NB4 (cell line): ENCODE data around the gene GPC5.

Source experiments
- POLR2A ChIP-seq: IDR thresholded peaks from 2 replicates; pipeline ENCODE4 v1.6.1; 2011; ENCODE audit warnings: mild to moderate bottlenecking; ENCODE audit not compliant: insufficient read length; ENCODE audit errors: extremely low read depth
- TF ChIP-seq, protein P1 (sequence below): IDR thresholded peaks from one replicate; pipeline ENCODE4 v1.5.1; 2012; ENCODE audit warnings: low read depth, low read length
- TF ChIP-seq, protein P2 (sequence below): IDR thresholded peaks from 2 replicates; pipeline ENCODE4 v1.6.1; 2011; ENCODE audit warnings: low read depth, low read length

DNA sequence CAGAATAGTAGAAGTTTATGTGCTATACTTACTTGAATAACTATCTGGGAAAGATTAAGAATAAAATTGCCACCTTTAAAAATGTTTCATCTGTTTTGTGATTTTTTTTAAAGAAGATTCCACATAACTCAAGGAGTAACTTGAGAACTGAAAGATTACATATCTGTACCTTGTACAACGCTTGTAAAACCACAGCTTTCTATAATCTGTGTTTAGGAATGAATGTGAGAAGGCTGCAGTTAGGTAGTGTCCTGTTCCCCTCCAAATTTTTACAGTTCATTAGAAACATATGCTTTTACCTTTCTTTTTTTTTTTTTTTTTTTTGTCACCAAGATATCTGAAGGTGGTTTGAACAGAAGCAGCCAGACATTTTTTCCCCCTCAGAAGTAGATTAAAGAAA, 1515.4 kb downstream of the GPC5 start:
- TF ChIP-seq, protein P1, sequence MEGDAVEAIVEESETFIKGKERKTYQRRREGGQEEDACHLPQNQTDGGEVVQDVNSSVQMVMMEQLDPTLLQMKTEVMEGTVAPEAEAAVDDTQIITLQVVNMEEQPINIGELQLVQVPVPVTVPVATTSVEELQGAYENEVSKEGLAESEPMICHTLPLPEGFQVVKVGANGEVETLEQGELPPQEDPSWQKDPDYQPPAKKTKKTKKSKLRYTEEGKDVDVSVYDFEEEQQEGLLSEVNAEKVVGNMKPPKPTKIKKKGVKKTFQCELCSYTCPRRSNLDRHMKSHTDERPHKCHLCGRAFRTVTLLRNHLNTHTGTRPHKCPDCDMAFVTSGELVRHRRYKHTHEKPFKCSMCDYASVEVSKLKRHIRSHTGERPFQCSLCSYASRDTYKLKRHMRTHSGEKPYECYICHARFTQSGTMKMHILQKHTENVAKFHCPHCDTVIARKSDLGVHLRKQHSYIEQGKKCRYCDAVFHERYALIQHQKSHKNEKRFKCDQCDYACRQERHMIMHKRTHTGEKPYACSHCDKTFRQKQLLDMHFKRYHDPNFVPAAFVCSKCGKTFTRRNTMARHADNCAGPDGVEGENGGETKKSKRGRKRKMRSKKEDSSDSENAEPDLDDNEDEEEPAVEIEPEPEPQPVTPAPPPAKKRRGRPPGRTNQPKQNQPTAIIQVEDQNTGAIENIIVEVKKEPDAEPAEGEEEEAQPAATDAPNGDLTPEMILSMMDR, result no peak
- TF ChIP-seq POLR2A, result no peak
- TF ChIP-seq, protein P2, sequence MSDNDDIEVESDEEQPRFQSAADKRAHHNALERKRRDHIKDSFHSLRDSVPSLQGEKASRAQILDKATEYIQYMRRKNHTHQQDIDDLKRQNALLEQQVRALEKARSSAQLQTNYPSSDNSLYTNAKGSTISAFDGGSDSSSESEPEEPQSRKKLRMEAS, result no peak
